Measurements from ENCODE around the gene POLN.

GRCh38 chr4:2178986-2179385, 62.9 kb downstream of the POLN start:
- TF ChIP-seq EP300 (IDR thresholded peaks at IDR 0.05) (no peak), CTCF (IDR thresholded peaks at IDR 0.05) (no peak), POLR2AphosphoS5 (IDR thresholded peaks at IDR 0.05) (no peak), POLR2A (IDR thresholded peaks at IDR 0.05) (no peak)
